Ishikawa (cell line): ENCODE data around the gene ADH1B.

Experiments
- CEBPB ChIP-seq: IDR thresholded peaks from 2 replicates; pipeline ENCODE4 v1.6.1; 2012
- CREB1 ChIP-seq: IDR thresholded peaks from 2 replicates; pipeline ENCODE4 v1.6.1; 2012; ENCODE audit warnings: low read depth
- EGR1 ChIP-seq: IDR thresholded peaks from 2 replicates; pipeline ENCODE4 v1.6.1; 2012
- EP300 ChIP-seq: IDR thresholded peaks from 2 replicates; pipeline ENCODE4 v1.6.1; 2012; ENCODE audit warnings: borderline replicate concordance
- FOXM1 ChIP-seq: IDR thresholded peaks from 2 replicates; pipeline ENCODE4 v1.6.1; 2012; ENCODE audit warnings: low read depth, borderline replicate concordance
- NFIC ChIP-seq: IDR thresholded peaks from 2 replicates; pipeline ENCODE4 v1.6.1; 2012
- RAD21 ChIP-seq: IDR thresholded peaks from 2 replicates; pipeline ENCODE4 v1.6.1; 2012; ENCODE audit warnings: low read depth
- TAF1 ChIP-seq: IDR thresholded peaks from 2 replicates; pipeline ENCODE4 v1.6.1; 2012; ENCODE audit warnings: low read depth, mild to moderate bottlenecking
- TCF12 ChIP-seq: IDR thresholded peaks from 2 replicates; pipeline ENCODE4 v1.6.1; 2012; ENCODE audit warnings: low read depth
- TEAD4 ChIP-seq: IDR thresholded peaks from 2 replicates; pipeline ENCODE4 v1.6.1; 2012
- ZBTB7A ChIP-seq: IDR thresholded peaks from 2 replicates; pipeline ENCODE4 v1.6.1; 2012; ENCODE audit warnings: low read depth
- TF ChIP-seq, protein P1 (sequence below): IDR thresholded peaks from 2 replicates; pipeline ENCODE4 v1.6.1; 2012
- TF ChIP-seq, protein P2 (sequence below): IDR thresholded peaks from 2 replicates; pipeline ENCODE4 v1.6.1; 2012; ENCODE audit warnings: low read depth, mild to moderate bottlenecking
- TF ChIP-seq, protein P3 (sequence below): IDR thresholded peaks from 2 replicates; pipeline ENCODE4 v1.6.1; 2012

DNA sequence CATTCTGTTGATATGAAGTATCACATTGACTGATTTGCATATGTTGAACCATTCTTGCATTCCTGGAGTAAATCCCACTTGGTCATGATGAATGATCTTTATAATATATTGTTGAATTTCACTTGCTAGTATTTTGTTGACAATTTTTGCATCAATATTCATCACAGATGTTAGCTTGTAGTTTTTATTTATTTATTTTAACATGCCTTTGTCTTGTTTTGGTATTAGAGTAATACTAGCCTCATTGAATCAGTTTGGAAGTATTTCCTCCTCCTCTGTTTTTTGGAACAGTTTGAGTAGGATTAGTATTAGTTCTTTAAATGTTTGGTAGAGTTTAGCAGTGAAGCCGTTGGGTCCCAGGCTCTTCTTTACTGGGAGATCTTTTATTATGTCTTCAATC lies 45.3 kb upstream of the ADH1B start:
- TF ChIP-seq, protein P1, sequence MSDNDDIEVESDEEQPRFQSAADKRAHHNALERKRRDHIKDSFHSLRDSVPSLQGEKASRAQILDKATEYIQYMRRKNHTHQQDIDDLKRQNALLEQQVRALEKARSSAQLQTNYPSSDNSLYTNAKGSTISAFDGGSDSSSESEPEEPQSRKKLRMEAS = no peak
- no peak for TF ChIP-seq EP300
- TF ChIP-seq CEBPB = no peak
- no peak for TF ChIP-seq TAF1
- no peak for TF ChIP-seq NFIC
- TF ChIP-seq, protein P2, sequence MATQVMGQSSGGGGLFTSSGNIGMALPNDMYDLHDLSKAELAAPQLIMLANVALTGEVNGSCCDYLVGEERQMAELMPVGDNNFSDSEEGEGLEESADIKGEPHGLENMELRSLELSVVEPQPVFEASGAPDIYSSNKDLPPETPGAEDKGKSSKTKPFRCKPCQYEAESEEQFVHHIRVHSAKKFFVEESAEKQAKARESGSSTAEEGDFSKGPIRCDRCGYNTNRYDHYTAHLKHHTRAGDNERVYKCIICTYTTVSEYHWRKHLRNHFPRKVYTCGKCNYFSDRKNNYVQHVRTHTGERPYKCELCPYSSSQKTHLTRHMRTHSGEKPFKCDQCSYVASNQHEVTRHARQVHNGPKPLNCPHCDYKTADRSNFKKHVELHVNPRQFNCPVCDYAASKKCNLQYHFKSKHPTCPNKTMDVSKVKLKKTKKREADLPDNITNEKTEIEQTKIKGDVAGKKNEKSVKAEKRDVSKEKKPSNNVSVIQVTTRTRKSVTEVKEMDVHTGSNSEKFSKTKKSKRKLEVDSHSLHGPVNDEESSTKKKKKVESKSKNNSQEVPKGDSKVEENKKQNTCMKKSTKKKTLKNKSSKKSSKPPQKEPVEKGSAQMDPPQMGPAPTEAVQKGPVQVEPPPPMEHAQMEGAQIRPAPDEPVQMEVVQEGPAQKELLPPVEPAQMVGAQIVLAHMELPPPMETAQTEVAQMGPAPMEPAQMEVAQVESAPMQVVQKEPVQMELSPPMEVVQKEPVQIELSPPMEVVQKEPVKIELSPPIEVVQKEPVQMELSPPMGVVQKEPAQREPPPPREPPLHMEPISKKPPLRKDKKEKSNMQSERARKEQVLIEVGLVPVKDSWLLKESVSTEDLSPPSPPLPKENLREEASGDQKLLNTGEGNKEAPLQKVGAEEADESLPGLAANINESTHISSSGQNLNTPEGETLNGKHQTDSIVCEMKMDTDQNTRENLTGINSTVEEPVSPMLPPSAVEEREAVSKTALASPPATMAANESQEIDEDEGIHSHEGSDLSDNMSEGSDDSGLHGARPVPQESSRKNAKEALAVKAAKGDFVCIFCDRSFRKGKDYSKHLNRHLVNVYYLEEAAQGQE = no peak
- TF ChIP-seq RAD21 = no peak
- no peak for TF ChIP-seq FOXM1
- TF ChIP-seq TEAD4 = no peak
- TF ChIP-seq CREB1 = no peak
- TF ChIP-seq TCF12 = no peak
- no peak for TF ChIP-seq ZBTB7A
- no peak for TF ChIP-seq EGR1
- TF ChIP-seq, protein P3, sequence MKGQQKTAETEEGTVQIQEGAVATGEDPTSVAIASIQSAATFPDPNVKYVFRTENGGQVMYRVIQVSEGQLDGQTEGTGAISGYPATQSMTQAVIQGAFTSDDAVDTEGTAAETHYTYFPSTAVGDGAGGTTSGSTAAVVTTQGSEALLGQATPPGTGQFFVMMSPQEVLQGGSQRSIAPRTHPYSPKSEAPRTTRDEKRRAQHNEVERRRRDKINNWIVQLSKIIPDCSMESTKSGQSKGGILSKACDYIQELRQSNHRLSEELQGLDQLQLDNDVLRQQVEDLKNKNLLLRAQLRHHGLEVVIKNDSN = no peak
